GM21529 (cell line): Measurements from ENCODE around the gene NKAPL.

ENCODE experiments used
- ATAC-seq: cut with Tn5 transposase; IDR thresholded peaks from one replicate; pipeline ENCODE4 v1.9.1; 2021; ENCODE audit not compliant: unreplicated experiment

The NKAPL gene

GRCh38 chr6:28258877-28259777, at the start of gene NKAPL:
NKAPL (plus strand) TSS chr6:28259297; CDS start chr6:28259372, 75 bp downstream.
- no peak for ATAC-seq

- ATAC-seq, result no peak
Observed at GRCh38 chr6:28209753-28210535, 49.2 kb upstream of the NKAPL start.

GRCh38 chr6:28211840-28212509, 47.1 kb upstream of the NKAPL start:
- ATAC-seq, result peak; percentile 34

DNA sequence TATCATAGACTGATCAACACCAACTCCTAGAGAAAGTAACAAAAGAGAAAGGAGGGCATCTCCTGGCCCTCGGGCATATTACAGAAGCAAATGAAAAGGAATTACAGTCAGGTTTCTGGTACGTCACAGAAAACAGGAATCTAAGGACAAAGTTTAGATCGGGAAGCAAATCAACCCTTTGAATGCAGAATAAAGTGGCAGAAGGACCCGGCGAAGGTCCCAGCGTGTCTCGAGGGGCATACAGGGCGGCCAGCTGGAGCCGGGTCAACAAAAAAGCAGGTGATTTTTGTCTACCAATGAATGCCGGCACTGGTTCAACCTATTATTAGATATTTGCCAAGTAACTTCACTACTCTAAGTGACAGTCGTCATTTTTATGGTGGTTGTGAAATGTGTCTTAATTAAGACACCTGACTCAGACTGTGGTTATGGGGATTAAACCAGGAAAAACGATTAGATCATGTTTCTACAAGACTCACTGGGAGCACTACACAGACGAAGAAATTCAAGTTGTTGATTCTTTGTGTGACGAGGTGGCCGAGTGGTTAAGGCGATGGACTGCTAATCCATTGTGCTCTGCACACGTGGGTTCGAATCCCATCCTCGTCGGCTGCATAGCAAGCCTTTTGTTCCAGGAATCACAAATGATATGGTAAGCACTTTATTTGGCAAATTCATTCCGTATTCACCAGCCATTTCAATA, 46.4 kb upstream of the NKAPL start:
- peak; percentile 68 for ATAC-seq

- ATAC-seq, result no peak
Observed at GRCh38 chr6:28213213-28213523, 45.9 kb upstream of the NKAPL start.

GRCh38 chr6:28215425-28215824, 43.7 kb upstream of the NKAPL start:
- ATAC-seq, result no peak

GRCh38 chr6:28217890-28218289, 41.2 kb upstream of the NKAPL start:
- ATAC-seq, result no peak

DNA sequence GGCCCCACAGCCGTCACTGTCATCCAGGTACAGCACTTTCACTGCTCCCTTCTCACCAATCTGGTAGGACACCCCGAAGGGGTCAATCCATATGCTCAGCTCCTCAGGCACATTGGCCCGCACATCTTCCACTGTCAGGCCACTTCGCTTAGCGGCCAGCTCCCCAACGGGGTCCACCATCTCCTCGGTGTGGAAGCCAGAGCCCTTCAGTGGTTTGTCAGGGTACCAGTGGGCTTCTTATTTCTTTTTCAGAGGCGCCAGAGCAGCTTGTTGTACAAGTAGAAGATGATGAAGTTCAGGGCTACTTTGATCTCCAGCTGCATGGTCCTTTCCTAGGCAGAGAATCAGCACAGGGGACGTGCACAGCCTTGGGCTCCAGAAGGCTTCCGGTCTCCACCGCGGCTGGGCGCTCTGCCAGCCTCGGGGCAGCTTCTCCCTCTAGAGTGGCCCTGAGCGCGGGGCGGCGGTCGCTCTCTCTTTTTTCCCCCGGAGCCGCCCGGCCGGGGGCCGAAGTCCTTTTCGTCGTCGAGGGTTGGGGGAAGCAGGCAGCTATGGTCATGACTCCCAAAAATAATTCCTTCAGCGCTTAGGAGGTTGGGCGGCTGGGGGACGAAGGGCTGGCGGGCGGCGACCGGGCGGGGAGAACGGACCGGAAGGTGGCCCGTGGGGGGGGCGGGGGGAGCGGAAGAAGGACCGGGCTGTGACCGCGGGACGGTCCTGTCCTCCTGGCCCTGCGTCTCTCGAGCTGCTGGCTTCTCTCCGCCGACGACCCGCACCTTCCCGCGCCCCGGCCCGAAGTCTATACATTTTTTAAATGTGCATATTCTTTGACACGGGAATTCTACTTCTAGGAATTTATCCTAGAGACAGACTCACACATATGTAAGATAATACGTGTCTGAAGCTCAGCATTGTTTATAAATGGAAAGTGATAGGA, 40.5 kb upstream of the NKAPL start:
- peak; percentile 79 for ATAC-seq

DNA sequence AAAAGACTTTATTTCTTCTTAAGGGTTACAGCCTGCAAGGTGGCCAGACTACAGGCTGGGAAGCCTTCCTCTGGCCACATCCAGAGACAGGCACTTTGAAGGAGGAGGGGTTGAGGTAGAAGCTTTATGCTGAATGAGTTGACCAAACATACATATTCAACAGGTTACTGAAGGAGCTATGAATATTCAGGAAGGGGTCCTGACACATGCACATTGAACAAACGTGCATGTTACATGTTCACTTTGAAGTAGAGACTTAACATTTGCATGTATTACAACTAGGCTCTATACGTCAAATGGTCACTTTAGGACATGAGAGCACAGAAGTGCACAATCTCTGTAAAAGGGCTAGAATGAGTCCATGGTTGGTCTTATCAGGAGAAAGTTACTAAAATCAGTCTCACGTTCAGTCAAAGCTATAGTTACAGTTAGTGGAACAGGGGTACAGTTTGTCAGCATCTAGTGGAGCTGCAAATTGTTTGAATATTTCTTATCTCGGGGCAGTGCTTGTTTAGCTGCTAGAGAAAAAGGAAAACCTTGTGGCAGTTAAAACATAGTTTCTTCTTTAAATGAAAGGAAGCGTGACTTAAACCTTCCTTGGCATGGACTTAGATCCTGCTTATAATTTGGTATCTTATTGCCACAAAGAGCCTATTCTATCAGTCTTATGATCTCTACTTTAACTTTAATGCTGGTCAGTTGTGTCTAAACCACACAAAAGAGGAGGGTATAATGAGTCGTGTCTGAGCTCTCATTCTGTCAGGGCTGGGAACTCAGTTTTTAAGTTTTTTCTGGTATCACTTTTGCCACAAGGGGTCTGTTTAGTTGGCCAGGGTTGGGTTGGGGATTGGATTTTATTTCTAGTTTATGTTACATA, 38.6 kb upstream of the NKAPL start:
- no peak for ATAC-seq

- ATAC-seq, result no peak
Observed at GRCh38 chr6:28224131-28225055, 34.7 kb upstream of the NKAPL start.

DNA sequence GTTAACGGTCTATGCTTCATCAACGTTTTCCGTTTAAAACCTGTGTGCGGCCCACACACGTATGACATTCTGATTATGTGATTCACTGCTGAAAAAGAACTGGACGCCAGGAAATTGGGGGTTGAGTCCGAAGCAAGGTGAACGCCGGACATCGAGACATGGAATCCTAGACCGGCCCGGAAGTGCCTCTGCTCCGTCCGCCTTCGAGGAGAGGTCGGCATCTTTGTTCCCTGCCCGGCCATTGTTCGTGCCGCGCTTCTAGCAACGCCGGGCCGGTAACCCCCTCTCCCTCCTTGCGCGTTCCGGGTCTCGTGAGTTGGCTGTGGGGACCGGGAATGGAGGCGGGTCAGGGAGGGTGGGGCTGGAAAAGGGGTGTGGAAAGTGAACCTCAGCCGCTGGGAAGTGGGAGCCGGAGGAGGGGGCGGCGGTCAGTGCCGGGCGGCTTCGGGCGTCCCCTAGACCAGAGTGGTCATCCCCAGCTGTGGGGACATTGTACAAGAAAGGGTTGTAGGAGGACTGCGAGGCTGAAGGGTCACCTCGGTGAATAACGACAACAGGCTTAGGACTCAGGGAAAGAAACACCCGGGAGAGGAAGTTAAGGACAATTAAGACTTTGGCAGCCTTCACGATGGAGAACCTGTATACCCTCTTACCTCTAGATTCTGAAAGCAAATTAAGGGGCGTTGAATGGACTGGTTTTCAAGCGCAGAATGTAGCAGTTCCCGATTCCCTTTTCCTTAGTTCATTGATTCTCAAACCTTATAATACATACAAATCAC, 33.9 kb upstream of the NKAPL start, which contains the start of gene ZSCAN9:
Gene ZSCAN9 (plus strand): TSS at position 220 of the 779 bp plus-strand sequence. CDS start 1,810 bp downstream, outside the sequence.
- ATAC-seq, result peak; percentile 92

- no peak for ATAC-seq
Observed at GRCh38 chr6:28226460-28226859, 32.6 kb upstream of the NKAPL start.

DNA sequence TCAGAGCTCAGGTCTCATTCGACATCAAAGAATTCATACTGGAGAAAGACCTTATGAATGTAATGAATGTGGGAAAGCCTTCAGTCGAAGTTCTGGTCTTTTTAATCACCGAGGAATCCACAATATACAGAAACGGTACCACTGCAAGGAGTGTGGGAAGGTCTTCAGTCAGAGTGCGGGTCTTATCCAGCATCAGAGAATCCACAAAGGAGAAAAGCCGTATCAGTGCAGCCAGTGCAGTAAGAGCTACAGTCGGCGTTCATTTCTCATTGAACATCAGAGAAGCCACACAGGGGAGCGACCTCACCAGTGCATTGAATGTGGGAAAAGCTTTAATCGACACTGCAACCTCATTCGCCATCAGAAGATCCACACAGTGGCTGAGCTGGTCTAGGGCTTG, 26.3 kb upstream of the NKAPL start:
- no peak for ATAC-seq

GRCh38 chr6:28235912-28236452, 23.1 kb upstream of the NKAPL start:
- no peak for ATAC-seq

DNA sequence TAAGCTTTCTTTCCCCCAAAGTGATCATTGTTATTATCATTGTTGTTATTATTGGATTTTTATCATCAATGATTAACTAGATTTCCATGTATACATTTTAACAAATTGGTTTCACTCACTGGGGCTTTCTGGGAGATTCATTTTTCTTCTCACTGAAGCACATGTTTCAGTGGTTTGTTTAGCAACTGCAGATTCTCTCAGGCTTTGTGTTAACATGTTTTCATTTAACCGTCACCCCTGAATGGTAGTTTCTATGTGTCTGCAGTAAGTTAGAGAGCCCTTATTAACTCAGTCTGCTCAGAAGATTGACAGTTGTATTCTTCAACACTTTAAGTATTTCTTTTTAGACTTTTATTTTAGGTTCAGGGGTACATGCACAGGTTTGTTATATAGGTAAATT, 19.5 kb upstream of the NKAPL start:
- ATAC-seq, result no peak

- no peak for ATAC-seq
Observed at GRCh38 chr6:28240471-28240870, 18.6 kb upstream of the NKAPL start.

DNA sequence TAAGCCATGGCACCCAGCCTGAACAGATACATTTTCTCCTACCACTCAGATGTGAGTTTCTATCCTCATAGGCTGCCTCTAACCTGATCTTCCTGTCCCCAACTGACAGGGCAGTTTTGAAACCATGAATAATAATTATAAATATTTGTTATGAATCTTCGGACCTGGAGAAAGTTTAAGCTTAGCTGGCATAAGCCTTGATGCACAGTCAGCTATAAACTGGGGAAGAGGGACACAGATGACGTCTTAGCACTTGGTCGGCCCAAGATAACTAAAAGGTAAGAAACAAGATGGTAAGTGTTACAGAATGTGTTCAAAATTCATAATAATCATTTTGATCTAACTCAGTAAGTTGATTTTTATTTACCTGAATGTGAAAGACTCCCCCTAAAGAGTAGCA, 15.2 kb upstream of the NKAPL start:
- ATAC-seq, result no peak
